Spleen (tissue), 7 donors: ENCODE results near the gene ZNF678.

Experiments used
- POLR2A ChIP-seq, 3 donors: fragments of 450-650 bp; IDR thresholded peaks; one replicate each; pipeline ENCODE4 v1.5.1; 2017; ENCODE audit warnings: antibody characterized with exemption in 3 of 3, mild to moderate bottlenecking in 1 of 3
- TF ChIP-seq, protein P1 (sequence below), 11 experiments: fragments of 200-600 bp in 7 of 11; fragments of 450-650 bp in 4 of 11; sonication (generic) in 4 of 11; IDR thresholded peaks in 8 of 11; conservative IDR thresholded peaks in 3 of 11; 1 replicate in 7 of 11; 2 replicates in 4 of 11; pipeline versions ENCODE4 v1.4.0 to v1.8.0; 2016 to 2021; ENCODE audit warnings: antibody characterized with exemption in 11 of 11, inconsistent platforms in 4 of 11, mild to moderate bottlenecking in 1 of 11
- donor health status: DM: no; HTN: no; CAD: no; lungs with moderate emphysema.
- donor health status: DM: no; HTN: no; CAD: no.
- donor health status: DM: no; HTN: no; CAD: no.

DNA sequence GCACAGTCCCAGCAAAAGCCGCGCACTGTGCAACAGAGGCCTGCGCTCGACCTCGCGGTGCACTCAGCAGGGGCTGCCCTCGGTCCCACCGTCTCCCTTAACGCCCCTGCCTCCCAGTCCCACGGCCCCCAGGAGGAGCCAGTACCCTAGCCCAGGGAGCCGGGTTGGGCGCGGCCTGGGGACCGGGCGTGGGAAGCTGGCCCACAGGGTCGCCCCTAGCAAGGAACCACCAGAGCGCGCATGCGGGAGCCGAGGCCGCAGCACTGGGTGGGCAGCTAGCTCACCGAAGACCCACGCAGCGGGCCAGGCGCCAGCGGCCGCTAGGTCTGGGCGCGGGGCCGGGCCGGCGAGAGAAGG, 21.6 kb upstream of the ZNF678 start:
- TF ChIP-seq, protein P1, sequence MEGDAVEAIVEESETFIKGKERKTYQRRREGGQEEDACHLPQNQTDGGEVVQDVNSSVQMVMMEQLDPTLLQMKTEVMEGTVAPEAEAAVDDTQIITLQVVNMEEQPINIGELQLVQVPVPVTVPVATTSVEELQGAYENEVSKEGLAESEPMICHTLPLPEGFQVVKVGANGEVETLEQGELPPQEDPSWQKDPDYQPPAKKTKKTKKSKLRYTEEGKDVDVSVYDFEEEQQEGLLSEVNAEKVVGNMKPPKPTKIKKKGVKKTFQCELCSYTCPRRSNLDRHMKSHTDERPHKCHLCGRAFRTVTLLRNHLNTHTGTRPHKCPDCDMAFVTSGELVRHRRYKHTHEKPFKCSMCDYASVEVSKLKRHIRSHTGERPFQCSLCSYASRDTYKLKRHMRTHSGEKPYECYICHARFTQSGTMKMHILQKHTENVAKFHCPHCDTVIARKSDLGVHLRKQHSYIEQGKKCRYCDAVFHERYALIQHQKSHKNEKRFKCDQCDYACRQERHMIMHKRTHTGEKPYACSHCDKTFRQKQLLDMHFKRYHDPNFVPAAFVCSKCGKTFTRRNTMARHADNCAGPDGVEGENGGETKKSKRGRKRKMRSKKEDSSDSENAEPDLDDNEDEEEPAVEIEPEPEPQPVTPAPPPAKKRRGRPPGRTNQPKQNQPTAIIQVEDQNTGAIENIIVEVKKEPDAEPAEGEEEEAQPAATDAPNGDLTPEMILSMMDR (IDR thresholded peaks at IDR 0.05 in 8 of 11, conservative IDR thresholded peaks at IDR 0.05 in 3 of 11) = no peak
- TF ChIP-seq POLR2A (IDR thresholded peaks at IDR 0.05) = no peak
